ENCODE results near the gene C6orf47. TPM values are rescaled to one million over a fixed set of nuclear protein-coding genes. Genes with fewer than 3 reads are reported as not detected.
A peak's percentile ranks its signal among the peaks of the same experiment; 100 is the strongest.

Gene C6orf47
- total and polyA plus RNA-seq, 2 of the 13 experiments (the other 11 are each of a cell fraction or from before 2014, with no cell fraction given), result 1.7 to 18.1 TPM

DNA sequence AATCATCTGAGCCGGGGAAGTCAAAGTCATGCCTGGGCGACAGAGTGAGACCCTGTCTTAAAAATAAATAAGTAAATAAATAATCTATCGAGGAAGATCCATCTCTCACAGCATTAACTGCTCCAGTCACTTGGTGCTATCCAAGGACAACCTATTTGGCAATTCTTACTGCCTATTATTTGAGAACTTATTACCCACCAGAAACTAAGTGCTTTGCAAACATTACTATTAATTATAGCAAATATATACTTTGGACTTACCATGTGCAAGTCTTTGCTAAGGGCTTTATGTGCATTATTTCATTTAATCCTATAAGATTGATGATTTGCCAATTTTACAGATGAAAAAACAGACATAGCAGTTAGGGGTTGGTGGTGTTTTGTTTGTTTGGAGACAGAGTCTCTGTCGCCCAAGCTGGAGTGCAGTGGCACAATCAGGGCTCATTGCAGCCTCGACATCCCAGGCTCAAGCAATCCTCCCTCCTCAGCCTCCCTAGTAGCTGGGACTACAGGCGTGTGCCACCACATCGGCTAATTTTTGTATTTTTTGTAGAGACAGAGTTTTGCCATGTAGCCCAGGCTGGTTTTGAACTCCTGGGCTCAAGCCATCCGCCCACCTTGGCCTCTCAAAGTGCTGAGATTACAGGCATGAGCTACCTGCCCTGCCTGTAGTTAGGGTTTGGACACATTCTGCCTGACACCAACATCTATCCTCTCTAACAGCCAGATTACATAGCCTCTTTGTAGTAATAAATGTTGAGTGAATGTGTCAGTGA, 5.8 kb downstream of the C6orf47 start (continued):
- no peak for TF ChIP-seq RCOR2 (CRISPR knock-in tag; IDR thresholded peaks at IDR 0.05)
- 0 out of 2 replicates have a peak, but pooled peaks have one; percentile 64 for TF ChIP-seq SATB2 (CRISPR knock-in tag; IDR thresholded peaks at IDR 0.05)
- TF ChIP-seq SUZ12 (IDR thresholded peaks at IDR 0.05; ENCODE audit: low read depth, low read length), result no peak
- no peak for TF ChIP-seq ZNF556 (CRISPR knock-in tag; IDR thresholded peaks at IDR 0.05; ENCODE audit: borderline replicate concordance)
- no peak for TF ChIP-seq ZNF138 (CRISPR knock-in tag; IDR thresholded peaks at IDR 0.05; ENCODE audit: low read depth)
- TF ChIP-seq, protein P1, sequence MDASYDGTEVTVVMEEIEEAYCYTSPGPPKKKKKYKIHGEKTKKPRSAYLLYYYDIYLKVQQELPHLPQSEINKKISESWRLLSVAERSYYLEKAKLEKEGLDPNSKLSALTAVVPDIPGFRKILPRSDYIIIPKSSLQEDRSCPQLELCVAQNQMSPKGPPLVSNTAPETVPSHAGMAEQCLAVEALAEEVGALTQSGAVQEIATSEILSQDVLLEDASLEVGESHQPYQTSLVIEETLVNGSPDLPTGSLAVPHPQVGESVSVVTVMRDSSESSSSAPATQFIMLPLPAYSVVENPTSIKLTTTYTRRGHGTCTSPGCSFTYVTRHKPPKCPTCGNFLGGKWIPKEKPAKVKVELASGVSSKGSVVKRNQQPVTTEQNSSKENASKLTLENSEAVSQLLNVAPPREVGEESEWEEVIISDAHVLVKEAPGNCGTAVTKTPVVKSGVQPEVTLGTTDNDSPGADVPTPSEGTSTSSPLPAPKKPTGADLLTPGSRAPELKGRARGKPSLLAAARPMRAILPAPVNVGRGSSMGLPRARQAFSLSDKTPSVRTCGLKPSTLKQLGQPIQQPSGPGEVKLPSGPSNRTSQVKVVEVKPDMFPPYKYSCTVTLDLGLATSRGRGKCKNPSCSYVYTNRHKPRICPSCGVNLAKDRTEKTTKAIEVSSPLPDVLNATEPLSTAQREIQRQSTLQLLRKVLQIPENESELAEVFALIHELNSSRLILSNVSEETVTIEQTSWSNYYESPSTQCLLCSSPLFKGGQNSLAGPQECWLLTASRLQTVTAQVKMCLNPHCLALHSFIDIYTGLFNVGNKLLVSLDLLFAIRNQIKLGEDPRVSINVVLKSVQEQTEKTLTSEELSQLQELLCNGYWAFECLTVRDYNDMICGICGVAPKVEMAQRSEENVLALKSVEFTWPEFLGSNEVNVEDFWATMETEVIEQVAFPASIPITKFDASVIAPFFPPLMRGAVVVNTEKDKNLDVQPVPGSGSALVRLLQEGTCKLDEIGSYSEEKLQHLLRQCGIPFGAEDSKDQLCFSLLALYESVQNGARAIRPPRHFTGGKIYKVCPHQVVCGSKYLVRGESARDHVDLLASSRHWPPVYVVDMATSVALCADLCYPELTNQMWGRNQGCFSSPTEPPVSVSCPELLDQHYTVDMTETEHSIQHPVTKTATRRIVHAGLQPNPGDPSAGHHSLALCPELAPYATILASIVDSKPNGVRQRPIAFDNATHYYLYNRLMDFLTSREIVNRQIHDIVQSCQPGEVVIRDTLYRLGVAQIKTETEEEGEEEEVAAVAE (CRISPR knock-in tag; IDR thresholded peaks at IDR 0.05; ENCODE audit: borderline replicate concordance), result no peak
- no peak for TF ChIP-seq ZNF724P (CRISPR knock-in tag; IDR thresholded peaks at IDR 0.05; ENCODE audit: borderline replicate concordance)
- TF ChIP-seq SOX5 (CRISPR knock-in tag; IDR thresholded peaks at IDR 0.05; ENCODE audit: borderline replicate concordance), result no peak
- TF ChIP-seq MED1 (CRISPR knock-in tag; IDR thresholded peaks at IDR 0.05), result no peak
- TF ChIP-seq ARNTL (CRISPR knock-in tag; IDR thresholded peaks at IDR 0.05), result 0 out of 2 replicates have a peak, but pooled peaks have one; percentile 4
- no peak for TF ChIP-seq KLF9 (CRISPR knock-in tag; IDR thresholded peaks at IDR 0.05; ENCODE audit: low read depth)
- no peak for TF ChIP-seq MTA3 (CRISPR knock-in tag; IDR thresholded peaks at IDR 0.05)
- no peak for TF ChIP-seq ZNF446 (CRISPR knock-in tag; IDR thresholded peaks at IDR 0.05)
- TF ChIP-seq, protein P2, sequence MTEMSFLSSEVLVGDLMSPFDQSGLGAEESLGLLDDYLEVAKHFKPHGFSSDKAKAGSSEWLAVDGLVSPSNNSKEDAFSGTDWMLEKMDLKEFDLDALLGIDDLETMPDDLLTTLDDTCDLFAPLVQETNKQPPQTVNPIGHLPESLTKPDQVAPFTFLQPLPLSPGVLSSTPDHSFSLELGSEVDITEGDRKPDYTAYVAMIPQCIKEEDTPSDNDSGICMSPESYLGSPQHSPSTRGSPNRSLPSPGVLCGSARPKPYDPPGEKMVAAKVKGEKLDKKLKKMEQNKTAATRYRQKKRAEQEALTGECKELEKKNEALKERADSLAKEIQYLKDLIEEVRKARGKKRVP (CRISPR knock-in tag; IDR thresholded peaks at IDR 0.05), result 0 out of 4 replicates have a peak, but pooled peaks of 1 of the 2 experiments have one; percentile 2
- no peak for TF ChIP-seq ZSCAN20 (CRISPR knock-in tag; IDR thresholded peaks at IDR 0.05; ENCODE audit: borderline replicate concordance)
- no peak for TF ChIP-seq DPF2 (CRISPR knock-in tag; IDR thresholded peaks at IDR 0.05; ENCODE audit: borderline replicate concordance, low read depth)
- TF ChIP-seq TAF15 (IDR thresholded peaks at IDR 0.05; ENCODE audit: low read depth, low read length, poor library complexity, severe bottlenecking), result no peak
- TF ChIP-seq ZNF121 (CRISPR knock-in tag; IDR thresholded peaks at IDR 0.05), result 0 out of 2 replicates have a peak, but pooled peaks have one; percentile 17
- no peak for TF ChIP-seq PTBP1 (IDR thresholded peaks at IDR 0.05; ENCODE audit: low read depth, low read length, poor library complexity, severe bottlenecking)
- TF ChIP-seq ZNF670 (CRISPR knock-in tag; IDR thresholded peaks at IDR 0.05; ENCODE audit: borderline replicate concordance), result 0 out of 2 replicates have a peak, but pooled peaks have one; percentile 7
- no peak for TF ChIP-seq ZNF816 (CRISPR knock-in tag; IDR thresholded peaks at IDR 0.05; ENCODE audit: borderline replicate concordance)
- 0 out of 2 replicates have a peak, but pooled peaks have one; percentile 27 for TF ChIP-seq KDM1A (CRISPR knock-in tag; IDR thresholded peaks at IDR 0.05)
- TF ChIP-seq NFE2L1 (CRISPR knock-in tag; IDR thresholded peaks at IDR 0.05; ENCODE audit: borderline replicate concordance), result no peak
- 0 out of 4 replicates have a peak, but pooled peaks of 1 of the 2 experiments have one; percentile 53 for TF ChIP-seq KLF16 (CRISPR knock-in tag; IDR thresholded peaks at IDR 0.05)
- no peak for TF ChIP-seq MIER2 (CRISPR knock-in tag; IDR thresholded peaks at IDR 0.05)
- TF ChIP-seq, protein P3, sequence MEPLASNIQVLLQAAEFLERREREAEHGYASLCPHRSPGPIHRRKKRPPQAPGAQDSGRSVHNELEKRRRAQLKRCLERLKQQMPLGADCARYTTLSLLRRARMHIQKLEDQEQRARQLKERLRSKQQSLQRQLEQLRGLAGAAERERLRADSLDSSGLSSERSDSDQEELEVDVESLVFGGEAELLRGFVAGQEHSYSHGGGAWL (CRISPR knock-in tag; IDR thresholded peaks at IDR 0.05), result no peak

Measured in HepG2 (cell line).